Measurements from ENCODE around the gene RNASEH2B. TPM values are rescaled to one million over a fixed set of nuclear protein-coding genes. Genes with fewer than 3 reads are reported as not detected.

RNASEH2B gene
- total and polyA plus RNA-seq, 2 of the 13 experiments (the other 11 are each of a cell fraction or from before 2014, with no cell fraction given): 17.2 to 55.4 TPM

DNA sequence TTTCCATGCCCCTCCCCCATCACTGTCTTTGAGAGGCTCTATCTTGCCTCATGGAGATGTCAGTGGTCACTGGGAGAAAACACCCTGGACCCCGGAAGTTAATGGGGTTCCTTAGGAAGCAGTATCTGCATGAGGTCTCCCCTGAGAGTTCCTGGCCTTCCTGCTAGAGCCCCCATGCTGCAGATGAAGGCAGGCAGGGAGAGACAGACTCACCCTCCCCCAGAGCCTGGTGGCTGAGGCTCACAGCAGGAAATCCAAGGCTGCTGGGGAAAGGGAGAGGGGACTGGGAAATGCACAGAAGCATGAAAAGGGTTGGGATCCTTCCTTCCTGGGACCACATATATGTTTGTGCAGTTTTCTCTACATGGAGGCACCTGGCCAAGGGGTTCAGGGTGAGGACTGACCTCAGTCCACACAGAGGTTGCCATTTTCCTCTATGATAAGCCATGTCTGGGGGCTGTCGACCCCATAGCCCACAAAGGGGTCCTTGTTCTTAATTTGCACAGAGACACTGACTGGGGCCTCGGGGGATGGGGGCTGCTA, 95.4 kb downstream of the RNASEH2B start:
- H3K79me2 ChIP-seq (ENCODE audit: insufficient read depth, low read length): no peaks in the 10 kb centered on the region
- in situ Hi-C loops (cut with HindIII; ENCODE audit: extremely low pct_ligation_motif_present, low pct_unique_long_range_greater_than_20kb) (no loop called here), intact Hi-C loops (cut with micrococcal nuclease; ENCODE audit: unreplicated experiment) (no loop called here)
- ATAC-seq (no peak), FAIRE-seq (no peak), DNase-seq (ENCODE audit: low spot score) (no peak)
- CTCF ChIA-PET (ENCODE audit: low intra/inter-chr PET ratio, low total read pairs): no interaction called here
- no peak overlapping the region for H3K27ac ChIP-seq (ENCODE audit: extremely low read length, insufficient read depth, low read length)
- H3K4me3 ChIP-seq (replicated peaks in 1 of 3; ENCODE audit: insufficient read depth in 1 of 3, low read depth in 2 of 3, low read length in 3 of 3): no peak overlapping the region
- no TSS peak for BruUV-seq (replicated peaks)
- H3K36me3 ChIP-seq (replicated peaks in 1 of 2; ENCODE audit: control insufficient read depth in 1 of 2, insufficient read depth in 2 of 2, low read length in 2 of 2): no peaks in the 10 kb centered on the region
- POLR2A ChIA-PET: no interaction called here
- 38% methylated on average over 2 of the region's 3 CpGs for WGBS (ENCODE audit: low lambda C conversion rate)
- H3K4me1 ChIP-seq (ENCODE audit: insufficient read depth, low read length): peaks cover 26% of the 10 kb centered on the region
- H3K9ac ChIP-seq (ENCODE audit: insufficient read depth, low read depth, low read length): no peak overlapping the region
- H4K20me1 ChIP-seq (ENCODE audit: insufficient read depth, low read length): no peaks in the 10 kb centered on the region
- H3K4me2 ChIP-seq (ENCODE audit: low read depth, low read length): peak overlapping the region; percentile 65; the same call in 1 of the 2 replicates
- no peaks in the 10 kb centered on the region for H3K9me3 ChIP-seq (ENCODE audit: low read length)
- H3K27me3 ChIP-seq (ENCODE audit: control insufficient read depth in 1 of 2, insufficient read depth in 2 of 2, low read length in 2 of 2): no peaks in the 10 kb centered on the region; a peak in 1 of 5 replicates
- no peak overlapping the region for H2AFZ ChIP-seq (ENCODE audit: low read length)
- no peak for TF ChIP-seq PHF21A (CRISPR knock-in tag; IDR thresholded peaks at IDR 0.05)
- TF ChIP-seq, protein P1, sequence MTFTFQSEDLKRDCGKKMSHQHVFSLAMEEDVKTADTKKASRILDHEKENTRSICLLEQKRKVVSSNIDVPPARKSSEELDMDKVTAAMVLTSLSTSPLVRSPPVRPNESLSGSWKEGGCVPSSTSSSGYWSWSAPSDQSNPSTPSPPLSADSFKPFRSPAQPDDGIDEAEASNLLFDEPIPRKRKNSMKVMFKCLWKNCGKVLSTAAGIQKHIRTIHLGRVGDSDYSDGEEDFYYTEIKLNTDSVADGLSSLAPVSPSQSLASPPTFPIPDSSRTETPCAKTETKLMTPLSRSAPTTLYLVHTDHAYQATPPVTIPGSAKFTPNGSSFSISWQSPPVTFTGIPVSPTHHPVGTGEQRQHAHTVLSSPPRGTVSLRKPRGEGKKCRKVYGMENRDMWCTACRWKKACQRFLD (CRISPR knock-in tag; IDR thresholded peaks at IDR 0.05; ENCODE audit: borderline replicate concordance): no peak
- no peak for TF ChIP-seq KLF13 (CRISPR knock-in tag; IDR thresholded peaks at IDR 0.05)
- TF ChIP-seq CBX5 (CRISPR knock-in tag; IDR thresholded peaks at IDR 0.05; ENCODE audit: borderline replicate concordance): no peak
- TF ChIP-seq RBFOX2 (IDR thresholded peaks at IDR 0.05; ENCODE audit: low read depth, low read length): no peak
- TF ChIP-seq ZNF556 (CRISPR knock-in tag; IDR thresholded peaks at IDR 0.05; ENCODE audit: borderline replicate concordance): no peak
- TF ChIP-seq MIER2 (CRISPR knock-in tag; IDR thresholded peaks at IDR 0.05): no peak
- TF ChIP-seq, protein P2, sequence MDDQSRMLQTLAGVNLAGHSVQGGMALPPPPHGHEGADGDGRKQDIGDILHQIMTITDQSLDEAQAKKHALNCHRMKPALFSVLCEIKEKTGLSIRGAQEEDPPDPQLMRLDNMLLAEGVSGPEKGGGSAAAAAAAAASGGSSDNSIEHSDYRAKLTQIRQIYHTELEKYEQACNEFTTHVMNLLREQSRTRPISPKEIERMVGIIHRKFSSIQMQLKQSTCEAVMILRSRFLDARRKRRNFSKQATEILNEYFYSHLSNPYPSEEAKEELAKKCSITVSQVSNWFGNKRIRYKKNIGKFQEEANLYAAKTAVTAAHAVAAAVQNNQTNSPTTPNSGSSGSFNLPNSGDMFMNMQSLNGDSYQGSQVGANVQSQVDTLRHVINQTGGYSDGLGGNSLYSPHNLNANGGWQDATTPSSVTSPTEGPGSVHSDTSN (CRISPR knock-in tag; IDR thresholded peaks at IDR 0.05; ENCODE audit: borderline replicate concordance): no peak
